Measurements from ENCODE around the gene BCL7B.
"Not testable (repeated sequence)": the region's sequence is repeated elsewhere in the genome, so short reads cannot be mapped to it uniquely, and the experiment has no call there.

Gene BCL7B

DNA sequence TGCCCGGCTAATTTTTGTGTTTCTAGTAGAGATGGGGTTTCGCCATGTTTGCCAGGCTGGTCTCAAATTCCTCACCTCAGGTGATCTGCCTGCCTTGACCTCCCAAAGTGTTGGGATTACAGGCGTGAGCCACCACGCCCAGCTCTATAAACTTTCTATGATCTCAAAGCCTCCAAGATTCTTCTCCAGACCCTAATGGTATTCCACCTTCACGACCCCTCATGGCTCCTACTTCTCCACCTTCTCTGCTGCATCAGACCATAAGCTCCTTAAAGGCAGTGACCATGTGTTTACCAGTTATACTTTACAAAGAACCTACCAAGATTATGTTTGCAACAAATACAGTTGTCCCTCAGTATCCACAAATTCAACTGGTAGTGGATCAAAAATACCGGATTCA lies 25.3 kb downstream of the BCL7B start:
- no peak for DNase-seq

DNA sequence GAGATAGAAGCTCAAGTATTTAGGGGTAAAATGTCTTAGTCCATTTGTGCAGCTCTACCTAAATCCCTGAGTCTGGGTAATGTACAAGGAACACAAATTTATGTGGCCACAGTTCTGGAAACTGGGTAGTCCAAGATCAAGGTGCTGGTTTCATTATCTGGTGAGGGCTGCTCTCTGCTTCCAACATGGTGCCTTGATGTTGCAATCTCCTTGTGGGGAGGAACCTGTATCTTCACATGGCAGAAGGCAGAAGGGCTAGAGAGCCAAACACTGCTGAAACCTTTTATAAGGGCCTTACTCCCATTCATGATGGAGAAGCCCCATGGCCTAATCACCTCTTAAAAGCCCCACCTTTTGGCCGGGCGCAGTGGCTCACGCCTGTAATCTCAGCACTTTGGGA lies 26.7 kb downstream of the BCL7B start:
- no peak for DNase-seq

GRCh38 chr7:73526896-73527821 lies 30.3 kb downstream of the BCL7B start:
- no peak for DNase-seq

GRCh38 chr7:73526158-73526494 lies 31.4 kb downstream of the BCL7B start:
- DNase-seq: not testable (repeated sequence)

DNA sequence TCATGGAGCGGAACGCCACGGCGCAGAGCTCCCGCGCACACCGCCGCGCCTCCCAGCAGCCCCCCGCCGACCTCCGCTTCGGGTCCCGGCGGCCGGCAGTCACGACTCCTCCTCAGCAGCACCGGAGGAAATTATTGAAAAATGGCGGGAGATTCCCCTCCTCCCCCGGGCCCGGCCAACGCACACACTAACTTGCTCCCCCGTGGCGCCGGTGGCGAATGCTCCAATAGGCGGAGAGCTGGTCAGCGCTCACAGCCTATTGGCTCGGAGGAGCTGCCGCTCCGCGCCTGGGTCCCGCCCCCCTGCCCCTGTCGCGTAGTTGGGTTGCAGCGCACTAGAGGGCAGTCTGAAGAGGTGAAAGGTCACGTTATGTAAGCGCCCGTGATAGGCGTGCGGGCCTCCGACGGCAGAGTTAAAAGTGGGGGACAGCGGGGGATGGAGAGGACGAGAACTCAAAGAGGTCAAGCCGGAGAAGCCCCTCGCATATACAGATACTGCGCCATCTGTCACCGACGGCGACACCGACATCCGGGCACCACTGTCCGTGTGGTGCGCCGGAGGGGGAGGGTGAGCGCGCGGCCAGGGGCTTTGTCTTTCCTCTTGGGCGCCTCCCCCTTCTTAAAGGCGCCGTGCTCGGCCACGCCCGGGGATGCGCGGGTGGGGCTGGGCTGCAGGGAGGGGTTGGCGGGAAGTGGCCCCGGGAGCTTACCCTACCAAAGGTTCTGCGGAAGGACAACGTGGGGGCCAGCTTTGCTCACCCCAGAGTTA lies 35.2 kb downstream of the BCL7B start, which contains the start of gene BAZ1B:
BAZ1B (minus strand) TSS at position 189 of the 768 bp plus-strand sequence. CDS start 360 bp downstream, outside the sequence.
- peak; percentile 98 for DNase-seq

DNA sequence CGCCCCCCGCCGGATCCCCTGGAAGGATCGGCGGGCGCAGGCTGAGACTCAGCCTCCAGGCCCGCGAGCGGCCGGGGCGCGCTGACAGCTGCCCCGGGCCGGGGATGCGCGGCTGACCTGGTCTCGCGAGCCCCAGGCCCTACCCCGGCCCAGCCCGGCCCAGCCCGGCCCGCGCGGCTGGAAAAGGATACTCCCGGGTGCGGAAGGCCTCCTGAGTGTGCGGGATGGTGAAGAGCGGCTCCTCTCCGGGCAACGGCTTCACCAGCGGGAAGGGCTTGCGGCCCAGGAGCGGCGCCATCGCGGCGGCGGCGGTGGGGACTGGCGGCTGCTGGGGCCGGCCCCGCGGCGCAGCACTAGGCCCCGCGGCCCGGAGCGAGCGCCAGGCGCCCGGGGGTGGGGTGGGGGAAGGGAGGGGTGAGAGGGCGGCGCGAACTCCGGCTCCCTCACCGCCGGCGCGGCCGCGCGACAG lies 35.8 kb downstream of the BCL7B start:
- no peak for DNase-seq

DNA sequence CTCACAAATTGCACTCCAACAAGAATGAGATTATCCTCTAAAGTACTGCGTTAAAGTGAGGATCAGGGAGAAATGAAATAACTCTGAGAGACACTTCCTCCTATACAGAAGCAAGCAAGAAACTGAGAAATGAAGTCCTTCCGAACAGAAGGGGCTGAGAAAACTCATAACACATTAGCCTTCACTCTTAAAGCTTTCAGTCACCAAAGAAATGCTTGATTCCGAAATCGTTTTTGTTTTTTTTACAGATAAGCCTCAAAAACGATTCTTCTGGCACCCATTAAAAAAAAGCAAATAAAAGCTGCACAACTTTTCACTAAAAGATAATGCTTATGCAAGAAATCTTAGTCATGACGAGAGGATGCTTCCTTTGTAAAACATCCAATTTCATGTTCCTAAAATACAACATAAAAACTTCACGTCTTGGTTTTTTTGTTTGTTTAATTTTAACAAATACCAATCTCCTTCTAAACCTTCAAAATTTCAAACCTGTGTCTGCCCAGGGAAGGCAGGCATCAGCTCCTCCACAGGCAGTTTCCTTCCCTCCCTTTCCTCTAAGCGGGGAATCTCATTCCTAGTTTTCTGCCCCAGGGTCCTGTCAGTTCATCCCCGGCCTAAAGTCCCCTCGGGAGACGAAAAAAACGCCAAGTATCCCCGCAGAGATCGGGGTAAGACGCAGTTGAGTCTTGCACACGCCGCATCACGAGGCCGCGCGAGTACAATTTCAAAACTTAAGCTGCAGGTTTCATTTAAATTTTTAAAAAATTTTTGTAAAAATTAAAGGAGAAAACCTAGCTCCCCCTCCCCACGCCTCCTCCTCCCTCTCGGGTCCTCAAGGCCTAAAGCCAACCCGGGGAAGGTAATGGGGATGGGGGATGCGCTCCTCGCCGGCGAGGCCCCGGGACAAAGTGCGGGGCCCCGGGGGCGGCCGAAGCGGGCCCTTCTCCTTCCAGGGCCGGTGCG lies 36.5 kb downstream of the BCL7B start:
- DNase-seq: no peak

DNA sequence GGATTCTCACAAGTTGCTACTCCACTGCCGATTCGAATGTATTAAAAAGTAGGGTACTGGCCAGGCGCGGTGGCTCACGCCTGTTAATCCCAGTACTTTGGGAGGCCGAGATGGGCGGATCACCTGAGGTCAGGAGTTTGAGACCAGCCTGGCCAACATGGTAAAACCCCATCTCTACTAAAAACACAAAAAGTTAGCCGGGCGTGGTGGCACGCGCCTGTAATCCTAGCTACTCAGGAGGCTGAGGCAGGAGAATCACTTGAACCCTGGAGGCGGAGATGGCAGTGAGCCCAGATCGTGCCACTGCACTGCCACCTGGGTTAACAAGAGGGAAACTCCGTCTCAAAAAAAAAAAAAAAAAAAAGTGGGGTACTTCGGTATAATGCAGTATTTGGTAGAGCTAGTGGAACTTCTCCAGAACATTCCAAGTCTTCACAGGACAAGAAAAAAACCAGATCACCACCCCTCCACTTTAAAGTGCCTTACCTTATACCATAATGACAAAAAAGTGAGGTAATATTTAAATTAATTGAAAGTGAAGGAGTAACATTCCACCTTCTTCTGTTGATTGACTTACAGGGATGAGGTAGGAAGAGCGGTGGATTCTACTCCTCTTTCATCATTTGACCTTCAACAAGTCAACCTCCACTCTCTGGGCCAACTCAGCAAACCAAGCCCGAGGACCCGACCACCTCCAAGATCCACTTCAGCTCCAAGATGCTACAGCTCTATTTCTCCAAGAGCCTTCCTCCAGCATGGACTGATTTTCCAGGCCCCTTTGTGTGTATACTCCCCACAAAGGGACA lies 37.4 kb downstream of the BCL7B start:
- peak; percentile 36 for DNase-seq

DNA sequence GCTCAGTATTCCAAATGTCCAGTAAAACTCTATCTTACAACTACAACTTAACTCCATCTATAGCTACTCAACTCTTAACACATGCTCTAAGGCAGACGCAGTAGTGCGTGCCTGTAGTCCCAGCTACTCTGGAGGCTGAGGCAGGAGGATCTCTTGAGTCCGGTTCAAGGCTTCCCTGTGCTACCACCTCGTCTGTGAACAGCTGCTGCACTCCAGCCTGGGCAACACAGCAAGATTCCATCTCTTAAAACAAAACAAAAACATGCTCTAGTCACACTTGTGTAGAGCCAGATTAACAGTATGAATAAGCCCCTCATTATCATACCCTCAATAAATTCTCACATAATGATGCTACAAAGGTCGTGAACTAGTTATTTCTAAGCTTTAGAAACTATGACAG lies 39.0 kb downstream of the BCL7B start:
- no peak for DNase-seq

GRCh38 chr7:73517241-73517995 lies 40.1 kb downstream of the BCL7B start:
- no peak for DNase-seq

DNA sequence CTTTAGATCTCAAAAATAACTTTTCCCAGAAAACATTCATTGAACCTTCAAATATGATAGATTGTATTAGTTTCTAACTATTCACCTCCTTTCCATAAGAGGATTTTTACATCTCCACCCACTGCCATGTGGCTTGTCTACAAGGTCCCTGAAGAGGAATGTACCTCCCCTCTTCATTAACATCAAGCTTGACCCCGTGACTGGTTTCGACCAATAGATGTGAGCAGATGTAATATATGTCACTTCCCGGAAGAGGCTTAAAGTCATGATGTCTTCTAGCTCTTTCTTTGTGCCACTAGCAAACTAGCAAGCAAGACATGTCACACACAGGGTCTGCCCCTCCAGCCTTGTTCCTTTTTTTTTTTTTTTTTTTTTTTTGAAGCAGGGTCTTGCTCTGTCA lies 42.3 kb downstream of the BCL7B start:
- DNase-seq: no peak

DNA sequence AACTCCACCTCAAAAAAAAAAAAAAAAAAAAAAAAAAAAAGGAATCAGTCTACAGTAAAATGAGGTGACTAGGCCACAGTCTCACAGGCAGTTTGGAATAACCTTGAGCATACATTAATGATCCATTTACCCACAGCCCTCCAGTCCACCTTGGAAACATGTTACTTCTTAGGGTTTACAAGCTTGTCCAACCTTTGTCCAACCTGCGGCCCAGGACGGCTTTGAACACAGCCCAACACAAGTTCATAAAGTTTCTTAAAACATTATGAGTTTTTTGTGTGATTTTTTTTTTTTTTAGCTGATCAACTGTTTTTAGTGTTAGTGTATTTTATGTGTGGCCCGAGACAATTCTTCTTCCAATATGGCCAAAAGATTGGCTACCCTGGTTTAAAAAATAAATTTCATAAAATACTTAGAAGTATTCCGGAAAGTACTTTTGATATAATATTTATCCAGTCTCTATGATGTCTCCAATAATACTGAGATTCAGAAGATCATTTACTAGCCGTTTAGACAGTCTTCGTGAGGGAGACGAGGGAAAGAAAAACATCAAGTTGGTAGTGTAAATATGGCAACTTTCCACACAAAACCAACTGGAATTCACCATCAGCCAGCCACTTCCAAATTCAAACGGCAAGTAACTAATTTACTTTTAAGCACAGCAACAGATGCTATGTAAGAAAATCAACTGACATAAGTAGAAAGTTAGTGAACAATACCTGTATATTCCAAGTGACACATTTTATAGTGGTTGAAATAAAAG lies 45.3 kb downstream of the BCL7B start:
- no peak for DNase-seq

- DNase-seq: no peak
Observed at GRCh38 chr7:73509463-73509862, 48.0 kb downstream of the BCL7B start.

- DNase-seq: no peak
Observed at GRCh38 chr7:73507556-73507955, 49.9 kb downstream of the BCL7B start.

- no peak for DNase-seq
Observed at GRCh38 chr7:73504920-73505319, 52.6 kb downstream of the BCL7B start.

- DNase-seq: no peak
Observed at GRCh38 chr7:73504017-73504416, 53.5 kb downstream of the BCL7B start.

- no peak for DNase-seq
Observed at GRCh38 chr7:73503229-73503628, 54.3 kb downstream of the BCL7B start.

- no peak for DNase-seq
Observed at GRCh38 chr7:73496626-73497025, 60.9 kb downstream of the BCL7B start.

DNA sequence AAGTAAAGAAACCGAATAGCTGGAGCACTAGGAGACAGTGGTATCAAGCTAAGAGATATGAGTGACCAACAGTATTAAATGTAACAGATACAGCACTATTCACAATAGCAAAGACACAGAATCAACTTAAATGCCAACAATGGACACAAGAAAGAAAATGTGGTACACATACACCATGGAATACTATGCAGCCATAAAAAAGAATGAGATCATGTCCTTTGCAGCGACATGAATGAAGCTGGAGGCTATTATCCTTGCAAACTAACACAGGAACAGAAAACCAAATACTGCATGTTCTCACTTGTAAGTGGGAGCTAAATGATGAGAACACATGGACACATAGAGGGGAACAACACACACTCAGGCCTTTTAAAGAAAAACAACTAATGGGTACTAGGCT lies 62.0 kb downstream of the BCL7B start:
- not testable (repeated sequence) for DNase-seq

- DNase-seq: no peak
Observed at GRCh38 chr7:73489976-73490375, 67.5 kb downstream of the BCL7B start.
